Thoracic aorta endothelial cell (primary cell): ENCODE results near the gene FMO4. TPM values are rescaled to one million over a fixed set of nuclear protein-coding genes. Genes with fewer than 3 reads are reported as not detected.

Source experiments
- small RNA-seq: library from RNA; depleted of rRNA; stranded (forward); fragments of <200 nt; gene quantifications from one replicate; pipeline ENCODE3, GENCODE V24; 2012
- total RNA-seq: library from RNA; depleted of rRNA; stranded (reverse); fragments of >200 nt; gene quantifications from 2 replicates; pipeline ENCODE4 v1.2.3, GENCODE V29; 2012

The FMO4 gene, protein sequence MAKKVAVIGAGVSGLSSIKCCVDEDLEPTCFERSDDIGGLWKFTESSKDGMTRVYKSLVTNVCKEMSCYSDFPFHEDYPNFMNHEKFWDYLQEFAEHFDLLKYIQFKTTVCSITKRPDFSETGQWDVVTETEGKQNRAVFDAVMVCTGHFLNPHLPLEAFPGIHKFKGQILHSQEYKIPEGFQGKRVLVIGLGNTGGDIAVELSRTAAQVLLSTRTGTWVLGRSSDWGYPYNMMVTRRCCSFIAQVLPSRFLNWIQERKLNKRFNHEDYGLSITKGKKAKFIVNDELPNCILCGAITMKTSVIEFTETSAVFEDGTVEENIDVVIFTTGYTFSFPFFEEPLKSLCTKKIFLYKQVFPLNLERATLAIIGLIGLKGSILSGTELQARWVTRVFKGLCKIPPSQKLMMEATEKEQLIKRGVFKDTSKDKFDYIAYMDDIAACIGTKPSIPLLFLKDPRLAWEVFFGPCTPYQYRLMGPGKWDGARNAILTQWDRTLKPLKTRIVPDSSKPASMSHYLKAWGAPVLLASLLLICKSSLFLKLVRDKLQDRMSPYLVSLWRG
- 0.65 and 0.80 TPM in 2 replicates for total RNA-seq

DNA sequence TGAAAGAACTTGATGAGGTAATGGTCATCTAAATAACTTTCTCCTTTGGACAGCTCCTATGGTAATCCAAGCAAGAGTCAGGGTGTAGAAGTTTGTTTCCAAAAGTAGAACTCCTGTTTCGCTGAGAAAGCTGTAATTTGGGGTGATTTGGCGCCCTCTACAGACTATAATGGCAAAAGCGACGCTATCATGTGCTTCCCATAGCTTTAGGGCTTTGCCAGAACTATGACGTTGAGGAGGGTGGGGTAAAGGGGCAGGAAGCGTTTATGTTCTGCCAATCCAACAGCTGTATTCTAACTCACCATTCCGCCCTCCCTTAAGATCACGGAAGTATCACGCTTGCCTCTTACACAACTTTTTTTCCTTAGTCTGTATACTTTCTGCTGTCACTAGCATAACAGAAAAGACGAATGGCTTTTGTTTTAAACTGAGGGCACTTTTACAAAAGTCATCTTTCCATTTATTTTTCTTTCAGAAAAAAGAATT is at the start of gene FMO4:
TSS of gene FMO4 (plus strand) at position 349 of the 486 bp plus-strand sequence. CDS start 5,643 bp downstream, outside the sequence.

Small RNA genes within 50 kb of the gene (small RNA-seq; reads per million reads assigned to genes)
- gene SRP14P4 = not detected

Other genes with a start within 250 kb of the FMO4 start
- not detected in 2 replicates for gene FMO3, start 223.3 kb upstream of the FMO4 start, total RNA-seq
- not detected in 2 replicates for gene FMO2, start 128.9 kb upstream of the FMO4 start, total RNA-seq
- not detected in 2 replicates for gene FMO1, start 65.7 kb upstream of the FMO4 start, total RNA-seq
- 120 and 145 TPM in 2 replicates for gene PRRC2C, start 171.3 kb downstream of the FMO4 start, total RNA-seq